ENCODE data around the gene DYRK4. TPM values are rescaled to one million over a fixed set of nuclear protein-coding genes. Genes with fewer than 3 reads are reported as not detected.

The DYRK4 gene
- total RNA-seq, 6 donors from 2014 or later = 22.2 to 53.4 (median 36.6) TPM

- Histone ChIP-seq H3K4me3 (no peak overlapping the region), H3K36me3 (peaks cover 0 to 78% (median 21%) of the 10 kb centered on the region in 4 donors), H3K27me3 (no peaks in the 10 kb centered on the region), H3K9me3 (no peaks in the 10 kb centered on the region), H3K4me1 (no peaks in the 10 kb centered on the region), H3K27ac (no peak overlapping the region)
- DNase-seq (no peak), ATAC-seq (ENCODE audit: low FRiP score in 2 of 2) (no peak)
- TF ChIP-seq POLR2AphosphoS5 (IDR thresholded peaks at IDR 0.05) = no peak
- TF ChIP-seq CTCF (IDR thresholded peaks at IDR 0.05) = no peak
- no peak for TF ChIP-seq POLR2A (IDR thresholded peaks at IDR 0.05)
- no peak for TF ChIP-seq EP300 (IDR thresholded peaks at IDR 0.05)
- 89 to 93% methylated on average over 6 of the region's 6 CpGs for WGBS, 2 donors
Measured at GRCh38 chr12:4530982-4531586, 30.9 kb upstream of the DYRK4 start.

GRCh38 chr12:4535092-4535491 is 26.9 kb upstream of the DYRK4 start:
- H3K36me3 ChIP-seq = peaks cover 0 to 53% (median 21%) of the 10 kb centered on the region in 4 donors
- peaks cover 15 to 21% (median 18%) of the 10 kb centered on the region in 4 donors for H3K4me1 ChIP-seq
- no peak for DNase-seq
- no peak overlapping the region for H3K27ac ChIP-seq
- no peaks in the 10 kb centered on the region for H3K27me3 ChIP-seq
- no peak for ATAC-seq (ENCODE audit: low FRiP score in 2 of 2)
- TF ChIP-seq CTCF (IDR thresholded peaks at IDR 0.05) (no peak), EP300 (IDR thresholded peaks at IDR 0.05) (no peak), POLR2AphosphoS5 (IDR thresholded peaks at IDR 0.05) (no peak), POLR2A (IDR thresholded peaks at IDR 0.05) (no peak)
- no peaks in the 10 kb centered on the region for H3K9me3 ChIP-seq
- no peak overlapping the region for H3K4me3 ChIP-seq
- 94 to 96% methylated on average over 4 of the region's 4 CpGs for WGBS, 2 donors

- Histone ChIP-seq H3K36me3 (peaks cover 0 to 46% (median 21%) of the 10 kb centered on the region in 4 donors), H3K4me1 (peaks cover 15 to 21% (median 18%) of the 10 kb centered on the region in 4 donors), H3K27ac (no peak overlapping the region), H3K27me3 (no peaks in the 10 kb centered on the region), H3K4me3 (no peak overlapping the region), H3K9me3 (no peaks in the 10 kb centered on the region)
- 61 to 66% methylated on average over 2 of the region's 2 CpGs for WGBS, 2 donors
- DNase-seq (no peak), ATAC-seq (ENCODE audit: low FRiP score in 2 of 2) (no peak)
- no peak for TF ChIP-seq POLR2AphosphoS5 (IDR thresholded peaks at IDR 0.05)
- no peak for TF ChIP-seq CTCF (IDR thresholded peaks at IDR 0.05)
- no peak for TF ChIP-seq EP300 (IDR thresholded peaks at IDR 0.05)
- no peak for TF ChIP-seq POLR2A (IDR thresholded peaks at IDR 0.05)
Measured at GRCh38 chr12:4535871-4536270, 26.1 kb upstream of the DYRK4 start.

GRCh38 chr12:4538207-4539160 is 23.5 kb upstream of the DYRK4 start, which contains the start of gene RAD51AP1:
TSS of gene RAD51AP1 (plus strand) at chr12:4538890. CDS start at chr12:4538940, 50 bp downstream.
- DNase-seq = peak; percentile 92 to 97
- Histone ChIP-seq H3K36me3 (peaks cover 0 to 19% (median 8%) of the 10 kb centered on the region in 4 donors), H3K27ac (peak within 1 kb of the TSS; percentile 90 to 93 (median 92)), H3K27me3 (no peaks in the 10 kb centered on the region), H3K4me1 (peaks cover 15 to 21% (median 18%) of the 10 kb centered on the region in 4 donors), H3K4me3 (peak within 1 kb of the TSS; percentile 76 to 82 (median 77)), H3K9me3 (no peaks in the 10 kb centered on the region)
- WGBS, 2 donors = 0 to 1% methylated on average over 40 to 49 of the region's 49 CpGs
- TF ChIP-seq CTCF (IDR thresholded peaks at IDR 0.05) (no peak), POLR2AphosphoS5 (IDR thresholded peaks at IDR 0.05) (peak; percentile 68 to 75), POLR2A (IDR thresholded peaks at IDR 0.05) (peak in 1 of 4 donors; percentile 55)
- peak; percentile 100 for ATAC-seq (ENCODE audit: low FRiP score in 2 of 2)
